NCI-H2196 (cell line): ENCODE results near the gene KCTD11.
A peak's percentile ranks its signal among the peaks of the same experiment; 100 is the strongest.
"Not testable (repeated sequence)": the region's sequence is repeated elsewhere in the genome, so short reads cannot be mapped to it uniquely, and the experiment has no call there.

Source experiments
- DNase-seq: peaks from one replicate; lab custom pipeline; 2025; ENCODE audit not compliant: unreplicated experiment; lab: John Stamatoyannopoulos, UW

The KCTD11 gene

GRCh38 chr17:7322520-7323194, 29.3 kb upstream of the KCTD11 start:
- peak; percentile 60 for DNase-seq

- DNase-seq: no peak
Measured at GRCh38 chr17:7323731-7324437, 28.1 kb upstream of the KCTD11 start.

- no peak for DNase-seq
Measured at GRCh38 chr17:7324438-7324779, 27.6 kb upstream of the KCTD11 start.

- no peak for DNase-seq
Measured at GRCh38 chr17:7325031-7325528, 26.9 kb upstream of the KCTD11 start.

GRCh38 chr17:7326186-7326585, 25.8 kb upstream of the KCTD11 start:
- no peak for DNase-seq

- no peak for DNase-seq
Measured at GRCh38 chr17:7327056-7327455, 24.9 kb upstream of the KCTD11 start.

- no peak for DNase-seq
Measured at GRCh38 chr17:7327501-7327900, 24.5 kb upstream of the KCTD11 start.

- DNase-seq: no peak
Measured at GRCh38 chr17:7328009-7328408, 24.0 kb upstream of the KCTD11 start.

GRCh38 chr17:7328840-7329373, 23.1 kb upstream of the KCTD11 start, which contains the start of gene NEURL4:
NEURL4 (minus strand) TSS chr17:7329335; CDS start chr17:7329312, 23 bp downstream.
- no peak for DNase-seq

GRCh38 chr17:7329374-7329996, 22.5 kb upstream of the KCTD11 start:
- DNase-seq: peak; percentile 90

- peak; percentile 64 for DNase-seq
Measured at GRCh38 chr17:7329997-7330637, 21.8 kb upstream of the KCTD11 start.

- DNase-seq: no peak
Measured at GRCh38 chr17:7330638-7331015, 21.3 kb upstream of the KCTD11 start.

- no peak for DNase-seq
Measured at GRCh38 chr17:7332111-7332510, 19.9 kb upstream of the KCTD11 start.

- not testable (repeated sequence) for DNase-seq
Measured at GRCh38 chr17:7332600-7333069, 19.3 kb upstream of the KCTD11 start.

GRCh38 chr17:7334938-7335538, 16.9 kb upstream of the KCTD11 start:
- DNase-seq: no peak

- DNase-seq: not testable (repeated sequence)
Measured at GRCh38 chr17:7335765-7336164, 16.2 kb upstream of the KCTD11 start.

GRCh38 chr17:7336240-7337175, 15.5 kb upstream of the KCTD11 start, which contains the start of gene ACAP1:
ACAP1 (plus strand) TSS chr17:7336529; CDS start chr17:7336735, 206 bp downstream.
- no peak for DNase-seq

GRCh38 chr17:7337600-7337999, 14.4 kb upstream of the KCTD11 start:
- not testable (repeated sequence) for DNase-seq

GRCh38 chr17:7340179-7340578, 11.8 kb upstream of the KCTD11 start:
- DNase-seq: no peak

GRCh38 chr17:7341842-7342241, 10.1 kb upstream of the KCTD11 start:
- DNase-seq: no peak
